ENCODE measurements around the gene CLNK. TPM values are rescaled to one million over a fixed set of nuclear protein-coding genes. Genes with fewer than 3 reads are reported as not detected.

The CLNK gene
- total RNA-seq, 4 donors from 2014 or later, result under 0.01 to 0.73 TPM; not detected in 2

- 83 to 89% methylated on average over 5 of the region's 5 CpGs for WGBS, 2 donors (ENCODE audit: low coverage in 1 of 2)
- Histone ChIP-seq H3K4me3 (no peak overlapping the region), H3K9me3 (peaks cover 0 to 68% (median 0%) of the 10 kb centered on the region in 3 donors), H3K27me3 (no peaks in the 10 kb centered on the region), H3K4me1 (no peaks in the 10 kb centered on the region), H3K36me3 (peaks cover 5 to 87% of the 10 kb centered on the region in 2 donors), H3K27ac (no peak overlapping the region)
- TF ChIP-seq POLR2AphosphoS5 (IDR thresholded peaks at IDR 0.05) (no peak), POLR2A (IDR thresholded peaks at IDR 0.05) (no peak), EP300 (IDR thresholded peaks at IDR 0.05) (no peak)
- no peak for ATAC-seq
Measured at GRCh38 chr4:10448991-10449390, 235.6 kb downstream of the CLNK start.

- TF ChIP-seq CTCF (IDR thresholded peaks at IDR 0.05) (no peak), POLR2A (IDR thresholded peaks at IDR 0.05) (no peak), EP300 (IDR thresholded peaks at IDR 0.05) (no peak), POLR2AphosphoS5 (IDR thresholded peaks at IDR 0.05) (no peak)
- no peaks in the 10 kb centered on the region for H3K4me1 ChIP-seq
- ATAC-seq, result no peak
- 97 to 98% methylated on average over 5 of the region's 5 CpGs for WGBS, 2 donors (ENCODE audit: low coverage in 1 of 2)
- H3K27ac ChIP-seq, result no peak overlapping the region
- no peak overlapping the region for H3K4me3 ChIP-seq
- H3K36me3 ChIP-seq, result peaks cover 5 to 36% of the 10 kb centered on the region in 2 donors
- H3K9me3 ChIP-seq, result peaks cover 0 to 64% (median 2%) of the 10 kb centered on the region in 3 donors
- no peaks in the 10 kb centered on the region for H3K27me3 ChIP-seq
Measured at GRCh38 chr4:10442976-10443375, 241.6 kb downstream of the CLNK start.

GRCh38 chr4:10441512-10441911 lies 243.1 kb downstream of the CLNK start:
- H3K27ac ChIP-seq, result no peak overlapping the region
- H3K27me3 ChIP-seq, result no peaks in the 10 kb centered on the region
- peaks cover 0 to 49% (median 2%) of the 10 kb centered on the region in 3 donors for H3K9me3 ChIP-seq
- H3K36me3 ChIP-seq, result peaks cover 5 to 28% of the 10 kb centered on the region in 2 donors
- TF ChIP-seq POLR2AphosphoS5 (IDR thresholded peaks at IDR 0.05), result no peak
- no peak for TF ChIP-seq EP300 (IDR thresholded peaks at IDR 0.05)
- TF ChIP-seq POLR2A (IDR thresholded peaks at IDR 0.05), result no peak
- TF ChIP-seq CTCF (IDR thresholded peaks at IDR 0.05), result no peak
- 75 to 82% methylated on average over 2 to 4 of the region's 4 CpGs for WGBS, 2 donors (ENCODE audit: low coverage in 1 of 2)
- no peak overlapping the region for H3K4me3 ChIP-seq
- H3K4me1 ChIP-seq, result no peaks in the 10 kb centered on the region
- no peak for ATAC-seq

- Histone ChIP-seq H3K27ac (no peak overlapping the region), H3K9me3 (peaks cover 0 to 24% (median 2%) of the 10 kb centered on the region in 3 donors), H3K36me3 (peaks cover 0 to 2% of the 10 kb centered on the region in 2 donors), H3K4me3 (no peak overlapping the region), H3K4me1 (no peaks in the 10 kb centered on the region), H3K27me3 (no peaks in the 10 kb centered on the region)
- 67 to 80% methylated on average over 1 of the region's 1 CpG for WGBS, 2 donors (ENCODE audit: low coverage in 1 of 2)
- ATAC-seq, result no peak
- TF ChIP-seq POLR2A (IDR thresholded peaks at IDR 0.05) (no peak), CTCF (IDR thresholded peaks at IDR 0.05) (no peak), POLR2AphosphoS5 (IDR thresholded peaks at IDR 0.05) (no peak), EP300 (IDR thresholded peaks at IDR 0.05) (no peak)
Measured at GRCh38 chr4:10438924-10439323, 245.6 kb downstream of the CLNK start.

GRCh38 chr4:10437735-10438134 lies 246.8 kb downstream of the CLNK start:
- 55 to 71% methylated on average over 1 of the region's 1 CpG for WGBS, 2 donors (ENCODE audit: low coverage in 1 of 2)
- H3K9me3 ChIP-seq, result peaks cover 0 to 12% (median 2%) of the 10 kb centered on the region in 3 donors
- no peak for ATAC-seq
- H3K27ac ChIP-seq, result no peak overlapping the region
- TF ChIP-seq CTCF (IDR thresholded peaks at IDR 0.05), result no peak
- no peak for TF ChIP-seq POLR2A (IDR thresholded peaks at IDR 0.05)
- TF ChIP-seq EP300 (IDR thresholded peaks at IDR 0.05), result no peak
- no peak for TF ChIP-seq POLR2AphosphoS5 (IDR thresholded peaks at IDR 0.05)
- no peaks in the 10 kb centered on the region for H3K4me1 ChIP-seq
- no peak overlapping the region for H3K4me3 ChIP-seq
- no peaks in the 10 kb centered on the region for H3K36me3 ChIP-seq
- H3K27me3 ChIP-seq, result no peaks in the 10 kb centered on the region

Other genes starting within 250 kb of the CLNK start
- gene ZNF518B, start 227.3 kb downstream of the CLNK start, total RNA-seq, result 10 to 100 TPM; 28.7 to 36.5 (median 32.8) TPM